BE2C (cell line): ENCODE measurements around the gene CLDND1.

Experiments used
- DNase-seq: peaks from one replicate; pipeline ENCODE4 v3.0.0-alpha.2; 2020
- H3K27me3 ChIP-seq: fragments of 250-450 bp; sonication (Bioruptor Pico); 2 replicates; pipeline ENCODE4 v1.5.1; 2020; ENCODE audit warnings: mild to moderate bottlenecking
- H3K36me3 ChIP-seq: fragments of 250-450 bp; sonication (Bioruptor Pico); 2 replicates; pipeline ENCODE4 v1.5.1; 2020; ENCODE audit warnings: mild to moderate bottlenecking
- H3K4me1 ChIP-seq: fragments of 250-450 bp; sonication (Bioruptor Pico); 2 replicates; pipeline ENCODE4 v1.5.1; 2020
- H3K4me3 ChIP-seq: 2 replicates; pipeline ENCODE4 v1.5.1; 2011; ENCODE audit warnings: low read depth, low read length
- H3K9me3 ChIP-seq: fragments of 250-450 bp; sonication (Bioruptor Pico); 2 replicates; pipeline ENCODE4 v1.5.1; 2020
- TF ChIP-seq, protein P1 (sequence below): IDR thresholded peaks from 2 replicates; pipeline ENCODE4 v1.5.1; 2012; ENCODE audit warnings: mild to moderate bottlenecking, low read depth, low read length

Gene CLDND1

DNA sequence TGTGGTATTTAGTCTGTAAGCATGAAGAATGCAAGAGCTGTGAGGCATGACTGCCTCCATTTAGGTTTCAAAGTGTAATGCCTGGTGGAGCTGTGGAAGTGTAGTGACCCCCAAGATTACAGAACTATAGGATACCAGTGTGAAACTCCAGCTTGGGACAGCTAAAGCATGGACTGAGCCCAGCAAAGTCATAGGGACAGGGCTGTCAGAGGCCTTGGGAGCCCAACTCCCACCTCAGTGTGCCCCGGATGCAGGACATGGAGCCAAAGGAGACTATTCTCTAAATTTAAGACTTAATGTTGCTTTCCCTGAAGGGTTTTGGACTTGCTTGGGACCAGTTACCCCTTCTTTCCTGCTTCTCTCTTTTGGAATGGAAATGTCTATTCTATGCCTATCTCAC lies 19.9 kb upstream of the CLDND1 start:
- H3K4me3 ChIP-seq: no peak overlapping the region

DNA sequence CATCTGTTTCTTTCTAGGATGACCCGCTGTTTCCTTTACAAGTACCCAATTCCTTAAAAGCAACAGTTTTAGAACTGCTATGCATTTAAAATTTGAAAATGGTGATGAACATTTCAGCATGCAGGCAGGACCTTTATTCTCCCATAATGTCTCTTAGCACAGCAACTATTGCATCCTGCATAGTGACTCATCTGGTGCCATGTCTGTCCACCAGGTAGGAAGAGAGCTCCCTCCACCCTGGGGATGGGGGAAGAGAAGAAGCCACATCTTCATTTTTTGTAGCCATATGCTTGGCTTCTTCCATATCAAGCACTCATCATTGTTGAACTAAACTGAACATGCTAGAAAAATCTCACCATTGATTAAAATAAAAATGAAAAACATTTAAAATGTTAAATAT lies 19.0 kb upstream of the CLDND1 start:
- H3K36me3 ChIP-seq: no peaks in the 10 kb centered on the region
- H3K4me1 ChIP-seq: no peaks in the 10 kb centered on the region
- DNase-seq: no peak
- no peaks in the 10 kb centered on the region; the same call in 1 of the 2 replicates for H3K9me3 ChIP-seq
- no peak overlapping the region for H3K4me3 ChIP-seq
- H3K27me3 ChIP-seq: peaks cover 28% of the 10 kb centered on the region
- TF ChIP-seq, protein P1, sequence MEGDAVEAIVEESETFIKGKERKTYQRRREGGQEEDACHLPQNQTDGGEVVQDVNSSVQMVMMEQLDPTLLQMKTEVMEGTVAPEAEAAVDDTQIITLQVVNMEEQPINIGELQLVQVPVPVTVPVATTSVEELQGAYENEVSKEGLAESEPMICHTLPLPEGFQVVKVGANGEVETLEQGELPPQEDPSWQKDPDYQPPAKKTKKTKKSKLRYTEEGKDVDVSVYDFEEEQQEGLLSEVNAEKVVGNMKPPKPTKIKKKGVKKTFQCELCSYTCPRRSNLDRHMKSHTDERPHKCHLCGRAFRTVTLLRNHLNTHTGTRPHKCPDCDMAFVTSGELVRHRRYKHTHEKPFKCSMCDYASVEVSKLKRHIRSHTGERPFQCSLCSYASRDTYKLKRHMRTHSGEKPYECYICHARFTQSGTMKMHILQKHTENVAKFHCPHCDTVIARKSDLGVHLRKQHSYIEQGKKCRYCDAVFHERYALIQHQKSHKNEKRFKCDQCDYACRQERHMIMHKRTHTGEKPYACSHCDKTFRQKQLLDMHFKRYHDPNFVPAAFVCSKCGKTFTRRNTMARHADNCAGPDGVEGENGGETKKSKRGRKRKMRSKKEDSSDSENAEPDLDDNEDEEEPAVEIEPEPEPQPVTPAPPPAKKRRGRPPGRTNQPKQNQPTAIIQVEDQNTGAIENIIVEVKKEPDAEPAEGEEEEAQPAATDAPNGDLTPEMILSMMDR: no peak

More for the DNA sequence above, 19.9 kb upstream of the CLDND1 start:
- H3K36me3 ChIP-seq: no peaks in the 10 kb centered on the region
- peaks cover 37% of the 10 kb centered on the region for H3K27me3 ChIP-seq
- TF ChIP-seq, protein P1: no peak
- H3K4me1 ChIP-seq: no peaks in the 10 kb centered on the region
- no peaks in the 10 kb centered on the region; the same call in 1 of the 2 replicates for H3K9me3 ChIP-seq
- DNase-seq: no peak

DNA sequence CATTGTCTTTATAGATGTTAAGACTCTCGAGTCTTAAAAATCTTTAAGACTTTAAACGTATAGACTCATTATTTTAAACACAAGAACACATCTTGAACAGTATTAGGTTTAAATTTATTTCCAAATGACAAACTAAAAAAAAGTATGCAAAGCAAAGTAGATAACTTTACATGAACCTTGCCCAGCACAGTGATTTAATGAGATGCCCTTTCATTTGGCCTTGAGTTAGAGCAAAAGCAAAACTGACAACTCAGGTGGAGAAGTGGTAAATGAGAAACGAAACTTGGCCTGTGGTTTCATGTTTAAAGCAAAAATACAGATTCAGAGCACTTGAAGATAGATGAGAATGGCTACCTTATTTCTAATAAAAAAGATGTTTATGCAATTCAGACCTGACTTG lies 17.6 kb upstream of the CLDND1 start:
- no peak for DNase-seq
- H3K4me1 ChIP-seq: no peaks in the 10 kb centered on the region
- TF ChIP-seq, protein P1: no peak

DNA sequence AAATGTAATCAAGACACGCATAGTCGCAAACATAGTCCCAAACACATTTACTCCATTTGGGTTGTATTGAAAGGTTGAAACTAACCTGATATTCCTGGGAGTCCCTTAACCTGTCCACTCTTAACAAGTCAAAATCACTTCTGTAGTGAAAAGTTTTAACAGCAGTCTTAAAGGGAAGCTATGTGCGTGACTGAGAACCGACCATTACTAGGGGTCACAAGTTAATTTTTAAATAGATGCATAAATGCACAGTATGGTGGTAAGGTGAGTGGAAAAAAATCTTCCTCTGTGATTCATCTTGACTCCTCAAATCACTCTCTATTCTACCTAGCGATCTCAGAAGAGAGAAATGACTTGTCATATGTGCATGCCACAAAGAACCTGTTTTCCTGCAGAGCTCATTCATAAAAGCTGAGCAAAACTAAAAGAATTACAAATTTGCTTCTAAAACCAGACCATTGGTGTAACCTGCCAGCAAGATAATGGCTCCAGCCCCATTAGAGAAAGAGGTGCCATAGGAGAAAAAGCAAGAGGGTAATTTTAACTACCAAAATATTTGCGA lies 13.8 kb upstream of the CLDND1 start:
- Histone ChIP-seq H3K9me3 (no peaks in the 10 kb centered on the region), H3K4me1 (peaks cover 6% of the 10 kb centered on the region), H3K36me3 (no peaks in the 10 kb centered on the region), H3K27me3 (no peaks in the 10 kb centered on the region), H3K4me3 (no peak overlapping the region)
- TF ChIP-seq, protein P1: no peak
- no peak for DNase-seq

More for the DNA sequence above, 17.6 kb upstream of the CLDND1 start:
- Histone ChIP-seq H3K27me3 (peaks cover 20% of the 10 kb centered on the region), H3K4me3 (no peak overlapping the region), H3K36me3 (no peaks in the 10 kb centered on the region), H3K9me3 (no peaks in the 10 kb centered on the region; the same call in 1 of the 2 replicates)

DNA sequence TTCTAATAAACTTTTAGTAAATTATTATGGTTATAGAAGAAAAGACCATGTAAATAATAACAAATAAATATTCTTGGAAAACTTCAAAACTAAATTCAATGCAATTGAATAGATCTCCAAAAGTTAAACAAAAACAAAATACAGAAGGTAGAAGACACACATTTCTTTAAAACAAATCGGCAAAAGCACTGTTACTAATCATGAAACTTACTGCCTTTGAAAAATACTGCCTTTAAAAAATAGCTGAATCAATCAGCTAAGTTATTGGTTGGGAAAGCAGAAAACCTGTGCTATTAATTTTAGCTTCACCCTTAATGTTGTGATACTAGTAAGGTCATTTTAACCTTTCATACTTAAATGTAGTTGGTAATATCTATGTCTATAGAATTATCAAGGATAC lies 12.0 kb upstream of the CLDND1 start:
- no peaks in the 10 kb centered on the region for H3K27me3 ChIP-seq
- H3K4me3 ChIP-seq: no peak overlapping the region
- no peak for DNase-seq
- peaks cover 6% of the 10 kb centered on the region for H3K4me1 ChIP-seq
- TF ChIP-seq, protein P1: no peak
- H3K9me3 ChIP-seq: no peaks in the 10 kb centered on the region
- H3K36me3 ChIP-seq: no peaks in the 10 kb centered on the region

DNA sequence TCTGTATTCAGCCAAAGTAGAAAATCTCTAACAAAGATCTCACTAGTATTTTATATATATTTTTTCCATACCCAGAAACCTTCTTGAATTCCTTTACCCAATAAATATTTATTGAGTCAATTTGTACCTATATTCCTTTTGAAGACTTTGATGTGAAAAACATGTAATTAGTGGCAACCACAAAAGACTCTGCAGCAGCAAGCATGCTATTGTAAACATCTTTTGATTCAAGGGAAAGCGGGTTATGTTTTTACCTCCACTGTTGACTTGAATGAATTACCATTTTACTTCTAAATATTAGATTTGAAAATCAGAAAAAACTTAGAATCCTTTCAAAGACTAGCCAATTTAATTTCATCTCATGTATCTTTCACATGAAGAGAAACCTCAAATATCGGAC lies 11.5 kb upstream of the CLDND1 start:
- no peaks in the 10 kb centered on the region for H3K36me3 ChIP-seq
- no peaks in the 10 kb centered on the region for H3K9me3 ChIP-seq
- no peak overlapping the region for H3K4me3 ChIP-seq
- peaks cover 6% of the 10 kb centered on the region for H3K4me1 ChIP-seq
- TF ChIP-seq, protein P1: no peak
- no peaks in the 10 kb centered on the region for H3K27me3 ChIP-seq
- no peak for DNase-seq
